ENCODE data around the gene NACC1.
A peak's percentile ranks its signal among the peaks of the same experiment; 100 is the strongest.

NACC1 gene

DNA sequence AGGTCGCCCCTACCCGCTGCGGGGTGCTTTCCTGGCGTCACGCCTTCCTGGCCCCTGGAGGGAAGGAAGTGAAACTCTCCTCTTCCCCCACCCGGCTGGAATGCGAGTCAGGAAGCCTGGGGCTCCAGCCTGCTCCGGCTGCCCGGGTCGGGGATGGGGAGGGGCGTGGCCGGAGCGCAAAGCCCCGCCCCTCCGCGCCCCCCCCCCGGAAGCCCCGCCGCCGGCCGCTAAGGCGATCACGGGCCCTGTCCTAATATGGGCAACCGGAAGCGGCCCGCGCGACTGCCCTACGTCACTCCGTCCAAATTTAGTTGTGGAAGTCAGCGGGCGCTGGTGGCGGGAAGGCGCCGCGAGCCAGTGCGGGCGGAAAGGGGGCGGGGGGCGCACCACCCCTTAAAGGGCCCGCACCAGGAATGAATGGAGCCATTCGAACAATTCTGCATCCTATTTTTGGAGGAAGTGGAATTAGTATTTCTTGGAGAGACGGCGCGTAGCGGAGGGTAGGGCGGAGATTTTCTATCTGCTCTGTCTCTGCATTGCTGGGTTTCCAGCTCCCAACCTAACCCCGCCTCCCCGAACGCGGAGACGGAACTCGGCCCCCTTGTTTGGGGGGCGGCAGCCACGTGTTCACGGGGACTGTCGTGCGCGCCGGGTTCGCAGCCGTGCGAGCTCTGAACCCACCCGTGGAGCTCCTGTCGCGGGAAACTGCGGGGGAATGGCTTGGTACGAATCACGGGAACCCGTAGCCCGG is 33.7 kb downstream of the NACC1 start (continued):
- TF ChIP-seq, protein P1, sequence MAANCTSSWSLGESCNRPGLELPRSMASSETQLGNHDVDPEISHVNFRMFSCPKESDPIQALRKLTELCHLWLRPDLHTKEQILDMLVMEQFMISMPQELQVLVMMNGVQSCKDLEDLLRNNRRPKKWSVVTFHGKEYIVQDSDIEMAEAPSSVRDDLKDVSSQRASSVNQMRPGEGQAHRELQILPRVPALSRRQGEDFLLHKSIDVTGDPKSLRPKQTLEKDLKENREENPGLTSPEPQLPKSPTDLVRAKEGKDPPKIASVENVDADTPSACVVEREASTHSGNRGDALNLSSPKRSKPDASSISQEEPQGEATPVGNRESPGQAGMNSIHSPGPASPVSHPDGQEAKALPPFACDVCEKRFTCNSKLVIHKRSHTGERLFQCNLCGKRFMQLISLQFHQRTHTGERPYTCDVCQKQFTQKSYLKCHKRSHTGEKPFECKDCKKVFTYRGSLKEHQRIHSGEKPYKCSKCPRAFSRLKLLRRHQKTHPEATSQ (tag by site-specific recombination; IDR thresholded peaks at IDR 0.05): 0 out of 2 replicates have a peak, but pooled peaks have one; percentile 27
- peak; percentile 72 for TF ChIP-seq ZFHX2 (tag by site-specific recombination; conservative IDR thresholded peaks at IDR 0.05)
- peak; percentile 93 for TF ChIP-seq ZBTB8A (tag by site-specific recombination; IDR thresholded peaks at IDR 0.05)
- TF ChIP-seq, protein P2, sequence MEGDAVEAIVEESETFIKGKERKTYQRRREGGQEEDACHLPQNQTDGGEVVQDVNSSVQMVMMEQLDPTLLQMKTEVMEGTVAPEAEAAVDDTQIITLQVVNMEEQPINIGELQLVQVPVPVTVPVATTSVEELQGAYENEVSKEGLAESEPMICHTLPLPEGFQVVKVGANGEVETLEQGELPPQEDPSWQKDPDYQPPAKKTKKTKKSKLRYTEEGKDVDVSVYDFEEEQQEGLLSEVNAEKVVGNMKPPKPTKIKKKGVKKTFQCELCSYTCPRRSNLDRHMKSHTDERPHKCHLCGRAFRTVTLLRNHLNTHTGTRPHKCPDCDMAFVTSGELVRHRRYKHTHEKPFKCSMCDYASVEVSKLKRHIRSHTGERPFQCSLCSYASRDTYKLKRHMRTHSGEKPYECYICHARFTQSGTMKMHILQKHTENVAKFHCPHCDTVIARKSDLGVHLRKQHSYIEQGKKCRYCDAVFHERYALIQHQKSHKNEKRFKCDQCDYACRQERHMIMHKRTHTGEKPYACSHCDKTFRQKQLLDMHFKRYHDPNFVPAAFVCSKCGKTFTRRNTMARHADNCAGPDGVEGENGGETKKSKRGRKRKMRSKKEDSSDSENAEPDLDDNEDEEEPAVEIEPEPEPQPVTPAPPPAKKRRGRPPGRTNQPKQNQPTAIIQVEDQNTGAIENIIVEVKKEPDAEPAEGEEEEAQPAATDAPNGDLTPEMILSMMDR (tag by site-specific recombination; IDR thresholded peaks at IDR 0.05): peak; percentile 26; the same call in 1 of the 2 replicates
- TF ChIP-seq ZNF324 (tag by site-specific recombination; IDR thresholded peaks at IDR 0.05): peak; percentile 43; the same call in 1 of the 2 replicates

DNA sequence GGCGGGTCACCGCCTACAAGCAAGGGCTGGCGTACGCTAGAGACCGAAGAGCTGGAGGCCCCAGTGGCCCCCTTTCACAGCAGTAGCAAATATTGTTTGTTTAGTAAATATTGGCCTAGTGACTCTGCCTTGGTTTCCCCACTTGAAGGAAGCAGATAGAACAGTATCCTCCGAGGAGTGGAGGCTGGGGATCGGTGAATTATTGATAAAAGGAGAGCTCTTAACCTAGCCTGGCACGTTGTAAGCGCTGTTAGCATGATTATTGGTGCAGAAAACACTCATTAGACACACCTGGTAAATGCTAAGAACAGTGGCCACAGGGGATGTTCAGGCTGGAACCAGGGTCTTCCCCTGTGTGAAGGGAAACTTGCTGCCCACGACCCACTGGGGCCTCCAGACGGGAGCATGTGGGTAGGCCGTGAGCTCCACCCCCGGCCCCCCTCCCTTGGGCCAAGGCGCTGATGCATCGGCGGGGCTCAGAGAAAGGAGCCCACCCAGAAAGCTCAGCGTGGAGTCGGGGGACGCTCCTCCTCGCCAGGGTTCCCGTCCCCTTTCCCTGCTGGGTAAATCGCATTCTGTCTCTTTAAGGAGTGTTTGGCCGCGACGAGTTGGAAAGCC is 34.4 kb downstream of the NACC1 start:
- peaks cover 3 to 11% of the 10 kb centered on the region in 2 experiments; a peak in 2 of 3 replicates for H3K36me3 ChIP-seq (ENCODE audit: control insufficient read depth in 2 of 2, insufficient read depth in 1 of 2, low read length in 2 of 2)
- H3K9me3 ChIP-seq (ENCODE audit: control insufficient read depth, insufficient read depth, low read depth, low read length): no peaks in the 10 kb centered on the region
- peaks cover 10% of the 10 kb centered on the region for H3K4me1 ChIP-seq (ENCODE audit: control insufficient read depth, insufficient read depth, low read length)
- H3K27ac ChIP-seq (ENCODE audit: extremely low read depth, low read depth, low read length): peak overlapping the region; percentile 98
- ChIA-PET POLR2A (interaction anchor here (0.5 to 2.2 kb wide), 29 partner anchors 10 to 200 kb away, joined by 3 to 89 read pairs (median 5); partner anchors contain the start of genes NACC1 and TRMT1), CTCF (interaction anchor here (0.6 to 1.1 kb wide), 9 partner anchors 8 to 276 kb away, joined by 3 to 6 read pairs (median 3); no protein-coding TSS in a partner anchor)
- H3K4me3 ChIP-seq (ENCODE audit: low read depth, low read length): peak overlapping the region; percentile 99
- TF ChIP-seq ZNF48 (tag by site-specific recombination; IDR thresholded peaks at IDR 0.05) (no peak), ZNF202 (tag by site-specific recombination; IDR thresholded peaks at IDR 0.05; ENCODE audit: borderline replicate concordance) (no peak), ZNF660 (tag by site-specific recombination; IDR thresholded peaks at IDR 0.05) (no peak), ZNF558 (tag by site-specific recombination; IDR thresholded peaks at IDR 0.05) (no peak), ZNF292 (tag by site-specific recombination; IDR thresholded peaks at IDR 0.05; ENCODE audit: borderline replicate concordance, low read depth) (no peak), ZNF561 (tag by site-specific recombination; IDR thresholded peaks at IDR 0.05; ENCODE audit: borderline replicate concordance) (peak; percentile 78; the same call in 1 of the 2 replicates), ZIC2 (tag by site-specific recombination; IDR thresholded peaks at IDR 0.05) (peak; percentile 88), ZNF571 (tag by site-specific recombination; IDR thresholded peaks at IDR 0.05) (no peak), SCRT1 (tag by site-specific recombination; IDR thresholded peaks at IDR 0.05; ENCODE audit: borderline replicate concordance) (no peak), ZNF23 (tag by site-specific recombination; IDR thresholded peaks at IDR 0.05; ENCODE audit: borderline replicate concordance) (no peak), ZBTB48 (tag by site-specific recombination; IDR thresholded peaks at IDR 0.05) (0 out of 2 replicates have a peak, but pooled peaks have one; percentile 31), ZEB2 (tag by site-specific recombination; IDR thresholded peaks at IDR 0.05) (0 out of 2 replicates have a peak, but pooled peaks have one; percentile 48), ZBTB20 (tag by site-specific recombination; IDR thresholded peaks at IDR 0.05) (peak; percentile 86)
- TF ChIP-seq, protein P3, sequence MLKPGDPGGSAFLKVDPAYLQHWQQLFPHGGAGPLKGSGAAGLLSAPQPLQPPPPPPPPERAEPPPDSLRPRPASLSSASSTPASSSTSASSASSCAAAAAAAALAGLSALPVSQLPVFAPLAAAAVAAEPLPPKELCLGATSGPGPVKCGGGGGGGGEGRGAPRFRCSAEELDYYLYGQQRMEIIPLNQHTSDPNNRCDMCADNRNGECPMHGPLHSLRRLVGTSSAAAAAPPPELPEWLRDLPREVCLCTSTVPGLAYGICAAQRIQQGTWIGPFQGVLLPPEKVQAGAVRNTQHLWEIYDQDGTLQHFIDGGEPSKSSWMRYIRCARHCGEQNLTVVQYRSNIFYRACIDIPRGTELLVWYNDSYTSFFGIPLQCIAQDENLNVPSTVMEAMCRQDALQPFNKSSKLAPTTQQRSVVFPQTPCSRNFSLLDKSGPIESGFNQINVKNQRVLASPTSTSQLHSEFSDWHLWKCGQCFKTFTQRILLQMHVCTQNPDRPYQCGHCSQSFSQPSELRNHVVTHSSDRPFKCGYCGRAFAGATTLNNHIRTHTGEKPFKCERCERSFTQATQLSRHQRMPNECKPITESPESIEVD (tag by site-specific recombination; IDR thresholded peaks at IDR 0.05): no peak
- TF ChIP-seq, protein P4, sequence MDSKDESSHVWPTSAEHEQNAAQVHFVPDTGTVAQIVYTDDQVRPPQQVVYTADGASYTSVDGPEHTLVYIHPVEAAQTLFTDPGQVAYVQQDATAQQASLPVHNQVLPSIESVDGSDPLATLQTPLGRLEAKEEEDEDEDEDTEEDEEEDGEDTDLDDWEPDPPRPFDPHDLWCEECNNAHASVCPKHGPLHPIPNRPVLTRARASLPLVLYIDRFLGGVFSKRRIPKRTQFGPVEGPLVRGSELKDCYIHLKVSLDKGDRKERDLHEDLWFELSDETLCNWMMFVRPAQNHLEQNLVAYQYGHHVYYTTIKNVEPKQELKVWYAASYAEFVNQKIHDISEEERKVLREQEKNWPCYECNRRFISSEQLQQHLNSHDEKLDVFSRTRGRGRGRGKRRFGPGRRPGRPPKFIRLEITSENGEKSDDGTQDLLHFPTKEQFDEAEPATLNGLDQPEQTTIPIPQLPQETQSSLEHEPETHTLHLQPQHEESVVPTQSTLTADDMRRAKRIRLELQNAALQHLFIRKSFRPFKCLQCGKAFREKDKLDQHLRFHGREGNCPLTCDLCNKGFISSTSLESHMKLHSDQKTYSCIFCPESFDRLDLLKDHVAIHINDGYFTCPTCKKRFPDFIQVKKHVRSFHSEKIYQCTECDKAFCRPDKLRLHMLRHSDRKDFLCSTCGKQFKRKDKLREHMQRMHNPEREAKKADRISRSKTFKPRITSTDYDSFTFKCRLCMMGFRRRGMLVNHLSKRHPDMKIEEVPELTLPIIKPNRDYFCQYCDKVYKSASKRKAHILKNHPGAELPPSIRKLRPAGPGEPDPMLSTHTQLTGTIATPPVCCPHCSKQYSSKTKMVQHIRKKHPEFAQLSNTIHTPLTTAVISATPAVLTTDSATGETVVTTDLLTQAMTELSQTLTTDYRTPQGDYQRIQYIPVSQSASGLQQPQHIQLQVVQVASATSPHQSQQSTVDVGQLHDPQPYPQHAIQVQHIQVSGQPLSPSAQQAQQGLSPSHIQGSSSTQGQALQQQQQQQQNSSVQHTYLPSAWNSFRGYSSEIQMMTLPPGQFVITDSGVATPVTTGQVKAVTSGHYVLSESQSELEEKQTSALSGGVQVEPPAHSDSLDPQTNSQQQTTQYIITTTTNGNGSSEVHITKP (tag by site-specific recombination; IDR thresholded peaks at IDR 0.05): peak; percentile 93
- TF ChIP-seq, protein P5, sequence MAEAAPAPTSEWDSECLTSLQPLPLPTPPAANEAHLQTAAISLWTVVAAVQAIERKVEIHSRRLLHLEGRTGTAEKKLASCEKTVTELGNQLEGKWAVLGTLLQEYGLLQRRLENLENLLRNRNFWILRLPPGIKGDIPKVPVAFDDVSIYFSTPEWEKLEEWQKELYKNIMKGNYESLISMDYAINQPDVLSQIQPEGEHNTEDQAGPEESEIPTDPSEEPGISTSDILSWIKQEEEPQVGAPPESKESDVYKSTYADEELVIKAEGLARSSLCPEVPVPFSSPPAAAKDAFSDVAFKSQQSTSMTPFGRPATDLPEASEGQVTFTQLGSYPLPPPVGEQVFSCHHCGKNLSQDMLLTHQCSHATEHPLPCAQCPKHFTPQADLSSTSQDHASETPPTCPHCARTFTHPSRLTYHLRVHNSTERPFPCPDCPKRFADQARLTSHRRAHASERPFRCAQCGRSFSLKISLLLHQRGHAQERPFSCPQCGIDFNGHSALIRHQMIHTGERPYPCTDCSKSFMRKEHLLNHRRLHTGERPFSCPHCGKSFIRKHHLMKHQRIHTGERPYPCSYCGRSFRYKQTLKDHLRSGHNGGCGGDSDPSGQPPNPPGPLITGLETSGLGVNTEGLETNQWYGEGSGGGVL (tag by site-specific recombination; IDR thresholded peaks at IDR 0.05): no peak
- TF ChIP-seq, protein P6, sequence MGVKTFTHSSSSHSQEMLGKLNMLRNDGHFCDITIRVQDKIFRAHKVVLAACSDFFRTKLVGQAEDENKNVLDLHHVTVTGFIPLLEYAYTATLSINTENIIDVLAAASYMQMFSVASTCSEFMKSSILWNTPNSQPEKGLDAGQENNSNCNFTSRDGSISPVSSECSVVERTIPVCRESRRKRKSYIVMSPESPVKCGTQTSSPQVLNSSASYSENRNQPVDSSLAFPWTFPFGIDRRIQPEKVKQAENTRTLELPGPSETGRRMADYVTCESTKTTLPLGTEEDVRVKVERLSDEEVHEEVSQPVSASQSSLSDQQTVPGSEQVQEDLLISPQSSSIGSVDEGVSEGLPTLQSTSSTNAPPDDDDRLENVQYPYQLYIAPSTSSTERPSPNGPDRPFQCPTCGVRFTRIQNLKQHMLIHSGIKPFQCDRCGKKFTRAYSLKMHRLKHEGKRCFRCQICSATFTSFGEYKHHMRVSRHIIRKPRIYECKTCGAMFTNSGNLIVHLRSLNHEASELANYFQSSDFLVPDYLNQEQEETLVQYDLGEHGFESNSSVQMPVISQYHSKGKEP (tag by site-specific recombination; IDR thresholded peaks at IDR 0.05): no peak
